ENCODE measurements around the gene KCNH6.
A peak's percentile ranks its signal among the peaks of the same experiment; 100 is the strongest.

The KCNH6 gene

DNA sequence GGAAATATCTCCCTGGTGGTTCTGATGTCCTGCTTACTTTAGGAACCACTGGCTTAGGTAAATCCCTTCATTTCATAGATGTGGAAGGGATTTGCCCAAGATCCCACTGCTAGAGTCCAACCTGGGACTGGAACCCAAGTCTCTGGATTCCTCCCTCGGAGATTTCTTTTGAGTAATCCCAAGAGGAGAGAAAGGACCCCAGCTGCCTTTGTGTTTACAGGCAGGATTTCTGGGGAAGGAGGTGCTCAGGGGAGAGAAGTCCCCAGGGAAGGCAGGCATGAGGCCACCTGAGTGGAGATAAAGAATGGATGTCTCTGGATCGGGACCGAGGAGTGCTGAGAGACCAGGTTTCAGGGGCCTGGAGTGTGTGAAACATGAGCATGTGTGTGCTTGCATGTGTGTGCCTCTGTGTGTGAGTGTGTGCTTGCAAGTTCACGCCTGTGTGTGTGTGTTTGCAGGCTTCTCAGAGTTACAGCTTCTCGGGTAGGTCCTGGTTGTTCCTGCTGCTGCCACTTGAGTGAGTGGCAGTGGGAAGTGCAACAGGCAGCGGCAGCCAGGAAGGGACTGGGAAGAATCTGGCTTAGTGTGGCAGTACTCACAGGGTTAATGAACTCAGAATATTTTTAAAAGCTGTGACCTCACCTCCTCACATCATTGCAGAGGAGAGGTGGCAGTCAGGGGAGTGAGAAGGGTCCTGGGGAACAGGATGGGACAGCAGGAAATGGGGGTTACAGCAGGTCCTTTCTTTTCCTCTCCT, 2.2 kb downstream of the KCNH6 start:
- ChIA-PET POLR2A (interaction anchor here (0.5 to 1.0 kb wide), 2 partner anchors 26 to 231 kb away, joined by 3 to 5 read pairs; partner anchors contain the start of gene DCAF7), CTCF (interaction anchor here (0.8 kb wide), 1 partner anchor 80 kb away, joined by 3 read pairs; no protein-coding TSS in a partner anchor)
- no peak for TF ChIP-seq ZNF596 (tag by site-specific recombination; IDR thresholded peaks at IDR 0.05)
- no peak for TF ChIP-seq ZNF239 (tag by site-specific recombination; IDR thresholded peaks at IDR 0.05)
- TF ChIP-seq, protein P1, sequence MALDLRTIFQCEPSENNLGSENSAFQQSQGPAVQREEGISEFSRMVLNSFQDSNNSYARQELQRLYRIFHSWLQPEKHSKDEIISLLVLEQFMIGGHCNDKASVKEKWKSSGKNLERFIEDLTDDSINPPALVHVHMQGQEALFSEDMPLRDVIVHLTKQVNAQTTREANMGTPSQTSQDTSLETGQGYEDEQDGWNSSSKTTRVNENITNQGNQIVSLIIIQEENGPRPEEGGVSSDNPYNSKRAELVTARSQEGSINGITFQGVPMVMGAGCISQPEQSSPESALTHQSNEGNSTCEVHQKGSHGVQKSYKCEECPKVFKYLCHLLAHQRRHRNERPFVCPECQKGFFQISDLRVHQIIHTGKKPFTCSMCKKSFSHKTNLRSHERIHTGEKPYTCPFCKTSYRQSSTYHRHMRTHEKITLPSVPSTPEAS (tag by site-specific recombination; IDR thresholded peaks at IDR 0.05): peak; percentile 93
- peak; percentile 77; the same call in 1 of the 2 replicates for TF ChIP-seq SCRT1 (tag by site-specific recombination; IDR thresholded peaks at IDR 0.05; ENCODE audit: borderline replicate concordance)
- 0 out of 2 replicates have a peak, but pooled peaks have one; percentile 18 for TF ChIP-seq ZBTB17 (tag by site-specific recombination; IDR thresholded peaks at IDR 0.05)
- TF ChIP-seq ZNF335 (tag by site-specific recombination; conservative IDR thresholded peaks at IDR 0.05): peak; percentile 32; the same call in 1 of the 2 replicates
- peak; percentile 97 for TF ChIP-seq SCRT2 (tag by site-specific recombination; IDR thresholded peaks at IDR 0.05)
- H3K27ac ChIP-seq (ENCODE audit: extremely low read depth, low read depth, low read length): no peak overlapping the region
- H3K4me1 ChIP-seq (ENCODE audit: control insufficient read depth, insufficient read depth, low read length): no peaks in the 10 kb centered on the region
- H3K36me3 ChIP-seq (ENCODE audit: control insufficient read depth in 2 of 2, insufficient read depth in 1 of 2, low read length in 2 of 2): no peaks in the 10 kb centered on the region
- no peak overlapping the region for H3K4me3 ChIP-seq (ENCODE audit: low read depth, low read length)
- H3K9me3 ChIP-seq (ENCODE audit: control insufficient read depth, insufficient read depth, low read depth, low read length): no peaks in the 10 kb centered on the region

DNA sequence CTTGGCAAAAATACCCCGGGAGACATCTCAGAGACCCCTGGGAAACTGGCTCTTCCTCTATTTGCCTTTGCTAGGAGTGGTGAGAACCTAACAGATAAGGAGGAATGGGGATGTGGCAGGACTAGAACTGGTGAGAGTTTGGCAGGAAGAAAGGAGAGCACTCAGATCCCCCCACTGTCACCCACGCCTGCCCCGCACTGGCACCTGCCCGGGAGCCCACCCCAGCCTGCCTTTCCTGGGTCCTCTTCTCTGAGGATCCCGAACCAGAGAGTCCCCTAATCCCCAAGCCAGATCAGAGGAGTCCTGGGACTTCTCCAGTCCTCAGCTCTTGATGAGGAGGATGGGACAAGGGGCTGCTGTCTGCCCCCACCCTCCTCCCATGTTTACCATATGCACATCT, 3.7 kb downstream of the KCNH6 start:
- TF ChIP-seq, protein P2, sequence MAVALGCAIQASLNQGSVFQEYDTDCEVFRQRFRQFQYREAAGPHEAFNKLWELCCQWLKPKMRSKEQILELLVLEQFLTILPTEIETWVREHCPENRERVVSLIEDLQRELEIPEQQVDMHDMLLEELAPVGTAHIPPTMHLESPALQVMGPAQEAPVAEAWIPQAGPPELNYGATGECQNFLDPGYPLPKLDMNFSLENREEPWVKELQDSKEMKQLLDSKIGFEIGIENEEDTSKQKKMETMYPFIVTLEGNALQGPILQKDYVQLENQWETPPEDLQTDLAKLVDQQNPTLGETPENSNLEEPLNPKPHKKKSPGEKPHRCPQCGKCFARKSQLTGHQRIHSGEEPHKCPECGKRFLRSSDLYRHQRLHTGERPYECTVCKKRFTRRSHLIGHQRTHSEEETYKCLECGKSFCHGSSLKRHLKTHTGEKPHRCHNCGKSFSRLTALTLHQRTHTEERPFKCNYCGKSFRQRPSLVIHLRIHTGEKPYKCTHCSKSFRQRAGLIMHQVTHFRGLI (tag by site-specific recombination; IDR thresholded peaks at IDR 0.05): no peak
- TF ChIP-seq ZNF600 (tag by site-specific recombination; IDR thresholded peaks at IDR 0.05) (no peak), ZNF2 (tag by site-specific recombination; IDR thresholded peaks at IDR 0.05) (no peak), ZSCAN30 (tag by site-specific recombination; IDR thresholded peaks at IDR 0.05) (no peak), SCRT2 (tag by site-specific recombination; IDR thresholded peaks at IDR 0.05) (no peak), ZNF311 (tag by site-specific recombination; IDR thresholded peaks at IDR 0.05; ENCODE audit: borderline replicate concordance) (no peak), ZNF366 (tag by site-specific recombination; conservative IDR thresholded peaks at IDR 0.05) (no peak), ZNF621 (tag by site-specific recombination; IDR thresholded peaks at IDR 0.05) (no peak), ZNF768 (tag by site-specific recombination; IDR thresholded peaks at IDR 0.05) (no peak)
- TF ChIP-seq, protein P3, sequence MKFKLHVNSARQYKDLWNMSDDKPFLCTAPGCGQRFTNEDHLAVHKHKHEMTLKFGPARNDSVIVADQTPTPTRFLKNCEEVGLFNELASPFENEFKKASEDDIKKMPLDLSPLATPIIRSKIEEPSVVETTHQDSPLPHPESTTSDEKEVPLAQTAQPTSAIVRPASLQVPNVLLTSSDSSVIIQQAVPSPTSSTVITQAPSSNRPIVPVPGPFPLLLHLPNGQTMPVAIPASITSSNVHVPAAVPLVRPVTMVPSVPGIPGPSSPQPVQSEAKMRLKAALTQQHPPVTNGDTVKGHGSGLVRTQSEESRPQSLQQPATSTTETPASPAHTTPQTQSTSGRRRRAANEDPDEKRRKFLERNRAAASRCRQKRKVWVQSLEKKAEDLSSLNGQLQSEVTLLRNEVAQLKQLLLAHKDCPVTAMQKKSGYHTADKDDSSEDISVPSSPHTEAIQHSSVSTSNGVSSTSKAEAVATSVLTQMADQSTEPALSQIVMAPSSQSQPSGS (tag by site-specific recombination; IDR thresholded peaks at IDR 0.05; ENCODE audit: low read depth): no peak
- no peaks in the 10 kb centered on the region for H3K4me1 ChIP-seq (ENCODE audit: control insufficient read depth, insufficient read depth, low read length)
- CTCF ChIA-PET: interaction anchor here (0.6 to 2.6 kb wide), 2 partner anchors 9 to 101 kb away, joined by 3 to 7 read pairs; no protein-coding TSS in a partner anchor
- H3K27ac ChIP-seq (ENCODE audit: extremely low read depth, low read depth, low read length): no peak overlapping the region
- H3K4me3 ChIP-seq (ENCODE audit: low read depth, low read length): no peak overlapping the region
- POLR2A ChIA-PET: no interaction called here
- no peaks in the 10 kb centered on the region for H3K9me3 ChIP-seq (ENCODE audit: control insufficient read depth, insufficient read depth, low read depth, low read length)
- H3K36me3 ChIP-seq (ENCODE audit: control insufficient read depth in 2 of 2, insufficient read depth in 1 of 2, low read length in 2 of 2): no peaks in the 10 kb centered on the region

DNA sequence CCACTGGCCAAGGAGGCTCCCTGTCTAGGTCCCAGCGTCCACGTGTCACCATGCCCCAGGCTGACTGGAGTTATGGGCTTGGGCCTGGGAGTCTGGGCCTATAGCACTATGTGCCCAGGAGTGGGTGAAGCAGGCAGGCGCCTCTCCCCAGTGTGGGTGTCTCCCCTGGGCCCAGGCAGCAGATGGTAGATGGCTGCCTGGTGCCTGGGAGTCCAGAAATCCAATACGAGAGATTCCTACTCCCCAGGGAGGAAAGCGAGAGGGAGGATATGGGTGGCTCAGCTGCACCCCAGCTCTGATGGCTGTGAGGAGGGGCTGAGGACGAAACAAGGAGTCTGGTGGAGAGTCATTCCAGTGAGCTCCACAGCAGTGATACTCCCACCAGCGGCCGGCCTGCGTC, 5.0 kb downstream of the KCNH6 start:
- CTCF ChIA-PET: interaction anchor here (0.6 to 2.6 kb wide), 2 partner anchors 103 to 164 kb away, joined by 3 to 7 read pairs; no protein-coding TSS in a partner anchor
- no peak overlapping the region for H3K4me3 ChIP-seq (ENCODE audit: low read depth, low read length)
- no peaks in the 10 kb centered on the region for H3K9me3 ChIP-seq (ENCODE audit: control insufficient read depth, insufficient read depth, low read depth, low read length)
- no peaks in the 10 kb centered on the region for H3K4me1 ChIP-seq (ENCODE audit: control insufficient read depth, insufficient read depth, low read length)
- H3K36me3 ChIP-seq (ENCODE audit: control insufficient read depth in 2 of 2, insufficient read depth in 1 of 2, low read length in 2 of 2): no peaks in the 10 kb centered on the region
- H3K27ac ChIP-seq (ENCODE audit: extremely low read depth, low read depth, low read length): no peak overlapping the region
- POLR2A ChIA-PET: no interaction called here
- TF ChIP-seq TRIM28 (IDR thresholded peaks at IDR 0.05; ENCODE audit: borderline replicate concordance, low read length) (no peak), ZNF223 (tag by site-specific recombination; IDR thresholded peaks at IDR 0.05) (no peak), ZNF621 (tag by site-specific recombination; IDR thresholded peaks at IDR 0.05) (no peak), ZNF777 (tag by site-specific recombination; IDR thresholded peaks at IDR 0.05; ENCODE audit: borderline replicate concordance) (no peak), MYNN (tag by site-specific recombination; IDR thresholded peaks at IDR 0.05; ENCODE audit: borderline replicate concordance) (no peak)
- TF ChIP-seq, protein P4, sequence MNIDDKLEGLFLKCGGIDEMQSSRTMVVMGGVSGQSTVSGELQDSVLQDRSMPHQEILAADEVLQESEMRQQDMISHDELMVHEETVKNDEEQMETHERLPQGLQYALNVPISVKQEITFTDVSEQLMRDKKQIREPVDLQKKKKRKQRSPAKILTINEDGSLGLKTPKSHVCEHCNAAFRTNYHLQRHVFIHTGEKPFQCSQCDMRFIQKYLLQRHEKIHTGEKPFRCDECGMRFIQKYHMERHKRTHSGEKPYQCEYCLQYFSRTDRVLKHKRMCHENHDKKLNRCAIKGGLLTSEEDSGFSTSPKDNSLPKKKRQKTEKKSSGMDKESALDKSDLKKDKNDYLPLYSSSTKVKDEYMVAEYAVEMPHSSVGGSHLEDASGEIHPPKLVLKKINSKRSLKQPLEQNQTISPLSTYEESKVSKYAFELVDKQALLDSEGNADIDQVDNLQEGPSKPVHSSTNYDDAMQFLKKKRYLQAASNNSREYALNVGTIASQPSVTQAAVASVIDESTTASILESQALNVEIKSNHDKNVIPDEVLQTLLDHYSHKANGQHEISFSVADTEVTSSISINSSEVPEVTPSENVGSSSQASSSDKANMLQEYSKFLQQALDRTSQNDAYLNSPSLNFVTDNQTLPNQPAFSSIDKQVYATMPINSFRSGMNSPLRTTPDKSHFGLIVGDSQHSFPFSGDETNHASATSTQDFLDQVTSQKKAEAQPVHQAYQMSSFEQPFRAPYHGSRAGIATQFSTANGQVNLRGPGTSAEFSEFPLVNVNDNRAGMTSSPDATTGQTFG (tag by site-specific recombination; IDR thresholded peaks at IDR 0.05; ENCODE audit: borderline replicate concordance): no peak
